Stimulated activated CD8-positive, alpha-beta memory T cell treated with anti-CD3 and anti-CD28 coated beads, Interleukin-4, amount 100 ng/mL, for 1 hour (primary cell): Measurements from ENCODE around the gene ASS1.

Source experiments
- DNase-seq, 2 donors: peaks; one replicate each; pipeline ENCODE4 v3.0.0-alpha.2; 2020; ENCODE audit warnings: low read depth in 2 of 2, low spot score in 1 of 2

ASS1 gene

GRCh38 chr9:130527651-130528310 lies 83.0 kb downstream of the ASS1 start:
- no peak for DNase-seq

GRCh38 chr9:130528674-130529073 lies 83.9 kb downstream of the ASS1 start:
- DNase-seq: no peak

- no peak for DNase-seq
These were observed 86.2 kb downstream of the ASS1 start for GRCh38 chr9:130530938-130531337.

- DNase-seq: no peak
These were observed 86.9 kb downstream of the ASS1 start for GRCh38 chr9:130531670-130532069.

- DNase-seq: no peak
These were observed 87.8 kb downstream of the ASS1 start for GRCh38 chr9:130532426-130533080.

- DNase-seq: no peak
These were observed 91.2 kb downstream of the ASS1 start for GRCh38 chr9:130535818-130536521.

GRCh38 chr9:130536701-130537107 lies 91.9 kb downstream of the ASS1 start:
- DNase-seq: no peak

GRCh38 chr9:130537346-130538050 lies 92.7 kb downstream of the ASS1 start:
- no peak for DNase-seq

GRCh38 chr9:130539420-130540223 lies 94.9 kb downstream of the ASS1 start:
- DNase-seq: no peak

- no peak for DNase-seq
These were observed 96.8 kb downstream of the ASS1 start for GRCh38 chr9:130541533-130541932.

- DNase-seq: no peak
These were observed 97.3 kb downstream of the ASS1 start for GRCh38 chr9:130542038-130542437.

GRCh38 chr9:130542457-130543228 lies 97.9 kb downstream of the ASS1 start:
- DNase-seq: no peak

- DNase-seq: no peak
These were observed 98.6 kb downstream of the ASS1 start for GRCh38 chr9:130543368-130543767.

GRCh38 chr9:130543859-130544258 lies 99.1 kb downstream of the ASS1 start:
- no peak for DNase-seq

- no peak for DNase-seq
These were observed 99.6 kb downstream of the ASS1 start for GRCh38 chr9:130544364-130544763.

GRCh38 chr9:130548103-130548502 lies 103.3 kb downstream of the ASS1 start:
- no peak for DNase-seq

GRCh38 chr9:130549093-130549735 lies 104.5 kb downstream of the ASS1 start:
- DNase-seq: no peak
